Mammary epithelial cell (primary cell): ENCODE measurements around the gene GNB5.

ENCODE experiments used
- EZH2 ChIP-seq: IDR thresholded peaks from 2 replicates; pipeline ENCODE4 v1.6.1; 2012; ENCODE audit warnings: low read length, inconsistent platforms, borderline replicate concordance
- TF ChIP-seq, protein P1 (sequence below), 2 donors: IDR thresholded peaks in 1 of 2; conservative IDR thresholded peaks in 1 of 2; 2 replicates each; pipeline ENCODE4 v1.5.1; 2011 to 2012; ENCODE audit warnings: inconsistent platforms in 2 of 2, low read length in 2 of 2, mild to moderate bottlenecking in 2 of 2, control low read depth in 1 of 2, low read depth in 1 of 2; ENCODE audit not compliant: insufficient read depth in 1 of 2; ENCODE audit errors: extremely low read depth in 1 of 2

DNA sequence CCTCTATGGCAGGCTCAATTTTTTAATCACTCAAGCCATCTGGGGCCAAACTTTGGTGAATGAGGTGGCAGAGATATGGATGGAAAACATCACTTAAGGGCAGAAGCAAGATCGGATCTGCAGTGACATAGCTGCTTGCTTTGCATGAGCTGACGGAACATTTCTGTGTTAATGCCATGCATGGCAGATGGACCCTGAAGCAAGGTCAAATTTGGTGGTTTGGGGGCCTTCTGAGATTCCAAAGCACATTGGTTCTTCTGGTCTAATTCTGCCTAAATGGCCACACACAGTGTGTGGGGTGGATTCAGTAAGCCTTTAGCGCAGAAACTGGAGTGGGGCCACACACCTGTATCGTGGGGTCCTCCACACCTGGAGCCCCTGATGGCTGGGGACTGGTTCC lies 40.3 kb downstream of the GNB5 start:
- TF ChIP-seq, protein P1, sequence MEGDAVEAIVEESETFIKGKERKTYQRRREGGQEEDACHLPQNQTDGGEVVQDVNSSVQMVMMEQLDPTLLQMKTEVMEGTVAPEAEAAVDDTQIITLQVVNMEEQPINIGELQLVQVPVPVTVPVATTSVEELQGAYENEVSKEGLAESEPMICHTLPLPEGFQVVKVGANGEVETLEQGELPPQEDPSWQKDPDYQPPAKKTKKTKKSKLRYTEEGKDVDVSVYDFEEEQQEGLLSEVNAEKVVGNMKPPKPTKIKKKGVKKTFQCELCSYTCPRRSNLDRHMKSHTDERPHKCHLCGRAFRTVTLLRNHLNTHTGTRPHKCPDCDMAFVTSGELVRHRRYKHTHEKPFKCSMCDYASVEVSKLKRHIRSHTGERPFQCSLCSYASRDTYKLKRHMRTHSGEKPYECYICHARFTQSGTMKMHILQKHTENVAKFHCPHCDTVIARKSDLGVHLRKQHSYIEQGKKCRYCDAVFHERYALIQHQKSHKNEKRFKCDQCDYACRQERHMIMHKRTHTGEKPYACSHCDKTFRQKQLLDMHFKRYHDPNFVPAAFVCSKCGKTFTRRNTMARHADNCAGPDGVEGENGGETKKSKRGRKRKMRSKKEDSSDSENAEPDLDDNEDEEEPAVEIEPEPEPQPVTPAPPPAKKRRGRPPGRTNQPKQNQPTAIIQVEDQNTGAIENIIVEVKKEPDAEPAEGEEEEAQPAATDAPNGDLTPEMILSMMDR (conservative IDR thresholded peaks at IDR 0.05 in 1 of 2, IDR thresholded peaks at IDR 0.05 in 1 of 2; ENCODE audit: extremely low read depth in 1 of 2, insufficient read depth in 1 of 2, low read depth in 1 of 2, low read length in 2 of 2) = no peak
- no peak for TF ChIP-seq EZH2
